ENCODE measurements around the gene FAM3A. TPM values are rescaled to one million over a fixed set of nuclear protein-coding genes. Genes with fewer than 3 reads are reported as not detected.
A peak's percentile ranks its signal among the peaks of the same experiment; 100 is the strongest.

FAM3A gene
- total RNA-seq, 1 experiment from 2014 or later, result 36.8 TPM

GRCh38 chrX:154484255-154485149, 31.5 kb downstream of the FAM3A start:
- no peak for DNase-seq
- Mint-ChIP-seq H3K4me1 (ENCODE audit: low read depth, unreplicated experiment) (peaks cover 6% of the 10 kb centered on the region), H3K27me3 (ENCODE audit: unreplicated experiment) (no peaks in the 10 kb centered on the region), H3K27ac (ENCODE audit: unreplicated experiment) (no peak overlapping the region), H3K36me3 (ENCODE audit: insufficient read depth, unreplicated experiment) (peaks cover 52% of the 10 kb centered on the region), H3K4me3 (ENCODE audit: low read depth, unreplicated experiment) (peak overlapping the region; percentile 68), H3K9me3 (ENCODE audit: low read depth, unreplicated experiment) (no peaks in the 10 kb centered on the region)
- CTCF ChIA-PET, result no interaction called here
- no peak for TF ChIP-seq CTCF (IDR thresholded peaks at IDR 0.05; ENCODE audit: unreplicated experiment)
- BruUV-seq (replicated peaks), result no TSS peak
- intact Hi-C loops (cut with micrococcal nuclease; ENCODE audit: unreplicated experiment), result no loop called here

- no peaks in the 10 kb centered on the region for H3K9me3 Mint-ChIP-seq (ENCODE audit: low read depth, unreplicated experiment)
- no TSS peak for BruUV-seq (replicated peaks)
- CTCF ChIA-PET, result interaction anchor here (0.6 kb wide), 1 partner anchor 69 kb away, joined by 3 read pairs; no protein-coding TSS in a partner anchor
- no peak overlapping the region for H3K4me3 Mint-ChIP-seq (ENCODE audit: low read depth, unreplicated experiment)
- no peak overlapping the region for H3K27ac Mint-ChIP-seq (ENCODE audit: unreplicated experiment)
- intact Hi-C loops (cut with micrococcal nuclease; ENCODE audit: unreplicated experiment), result no loop called here
- H3K4me1 Mint-ChIP-seq (ENCODE audit: low read depth, unreplicated experiment), result no peaks in the 10 kb centered on the region
- no peak for TF ChIP-seq CTCF (IDR thresholded peaks at IDR 0.05; ENCODE audit: unreplicated experiment)
- no peak for DNase-seq
- no peaks in the 10 kb centered on the region for H3K27me3 Mint-ChIP-seq (ENCODE audit: unreplicated experiment)
- H3K36me3 Mint-ChIP-seq (ENCODE audit: insufficient read depth, unreplicated experiment), result peaks cover 55% of the 10 kb centered on the region
Measured at GRCh38 chrX:154483325-154483724, 32.7 kb downstream of the FAM3A start.

DNA sequence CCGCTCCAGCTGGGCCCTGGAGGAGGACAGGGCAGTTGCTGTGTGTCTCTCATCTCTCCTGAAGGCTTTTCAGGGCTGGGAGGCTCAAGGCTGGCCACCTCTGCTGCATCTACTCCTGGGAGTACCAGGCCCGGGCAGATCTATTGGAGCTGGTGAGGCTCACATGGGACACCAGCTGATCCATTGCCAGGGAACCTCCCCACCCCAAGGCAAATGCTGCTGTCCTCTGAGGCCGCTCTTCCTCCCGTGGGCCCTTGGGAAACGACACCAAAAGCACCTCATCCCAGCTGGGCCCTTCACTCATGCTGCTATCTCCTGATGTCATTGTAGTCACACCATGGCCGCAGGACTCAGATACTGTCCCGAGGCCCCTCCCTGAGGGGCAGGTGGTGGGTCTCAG, 33.2 kb downstream of the FAM3A start:
- intact Hi-C loops (cut with micrococcal nuclease; ENCODE audit: unreplicated experiment), result no loop called here

GRCh38 chrX:154481911-154482601, 34.0 kb downstream of the FAM3A start:
- CTCF ChIA-PET, result no interaction called here
- intact Hi-C loops (cut with micrococcal nuclease; ENCODE audit: unreplicated experiment), result no loop called here
- Mint-ChIP-seq H3K27ac (ENCODE audit: unreplicated experiment) (no peak overlapping the region), H3K4me3 (ENCODE audit: low read depth, unreplicated experiment) (no peak overlapping the region), H3K36me3 (ENCODE audit: insufficient read depth, unreplicated experiment) (peaks cover 53% of the 10 kb centered on the region), H3K9me3 (ENCODE audit: low read depth, unreplicated experiment) (no peaks in the 10 kb centered on the region), H3K4me1 (ENCODE audit: low read depth, unreplicated experiment) (no peaks in the 10 kb centered on the region), H3K27me3 (ENCODE audit: unreplicated experiment) (no peaks in the 10 kb centered on the region)
- DNase-seq, result no peak
- TF ChIP-seq CTCF (IDR thresholded peaks at IDR 0.05; ENCODE audit: unreplicated experiment), result no peak
- BruUV-seq (replicated peaks), result no TSS peak

More for the DNA sequence above, 33.2 kb downstream of the FAM3A start:
- DNase-seq, result no peak
- Mint-ChIP-seq H3K4me1 (ENCODE audit: low read depth, unreplicated experiment) (no peaks in the 10 kb centered on the region), H3K27ac (ENCODE audit: unreplicated experiment) (no peak overlapping the region), H3K27me3 (ENCODE audit: unreplicated experiment) (no peaks in the 10 kb centered on the region), H3K36me3 (ENCODE audit: insufficient read depth, unreplicated experiment) (peaks cover 55% of the 10 kb centered on the region), H3K4me3 (ENCODE audit: low read depth, unreplicated experiment) (no peak overlapping the region), H3K9me3 (ENCODE audit: low read depth, unreplicated experiment) (no peaks in the 10 kb centered on the region)
- no peak for TF ChIP-seq CTCF (IDR thresholded peaks at IDR 0.05; ENCODE audit: unreplicated experiment)
- CTCF ChIA-PET, result interaction anchor here (0.6 kb wide), 1 partner anchor 68 kb away, joined by 3 read pairs; no protein-coding TSS in a partner anchor
- BruUV-seq (replicated peaks), result no TSS peak
